NCI-H187 treated with DMSO at 0.1 percent for 48 hours (cell line): ENCODE measurements around the gene CELF4.

Experiments
- DNase-seq: peaks from one replicate; lab custom pipeline; 2025; lab: John Stamatoyannopoulos, UW

CELF4 gene

GRCh38 chr18:37285825-37286224 lies 279.8 kb downstream of the CELF4 start:
- no peak for DNase-seq

DNA sequence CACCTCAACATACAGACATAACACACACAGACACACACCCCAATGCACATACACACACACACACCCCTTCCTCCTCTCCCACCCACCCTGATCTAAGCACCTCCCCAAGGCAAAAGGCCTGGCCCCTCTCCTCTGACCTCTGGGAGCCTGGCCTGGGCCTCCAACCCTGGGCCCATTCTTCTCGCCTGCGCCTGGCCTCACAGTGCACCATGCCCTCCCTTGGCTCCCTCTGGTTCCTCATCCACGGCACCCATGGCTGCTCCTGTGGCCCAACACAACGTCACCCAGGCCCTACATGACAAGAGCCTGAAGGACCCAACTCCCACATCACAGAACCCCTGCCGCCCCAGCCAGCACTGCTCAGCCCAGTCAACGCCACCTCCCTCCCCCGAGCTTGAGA lies 281.3 kb downstream of the CELF4 start:
- DNase-seq, result no peak

GRCh38 chr18:37282386-37283037 lies 283.1 kb downstream of the CELF4 start:
- DNase-seq, result no peak

GRCh38 chr18:37280701-37281393 lies 284.8 kb downstream of the CELF4 start:
- DNase-seq, result no peak

DNA sequence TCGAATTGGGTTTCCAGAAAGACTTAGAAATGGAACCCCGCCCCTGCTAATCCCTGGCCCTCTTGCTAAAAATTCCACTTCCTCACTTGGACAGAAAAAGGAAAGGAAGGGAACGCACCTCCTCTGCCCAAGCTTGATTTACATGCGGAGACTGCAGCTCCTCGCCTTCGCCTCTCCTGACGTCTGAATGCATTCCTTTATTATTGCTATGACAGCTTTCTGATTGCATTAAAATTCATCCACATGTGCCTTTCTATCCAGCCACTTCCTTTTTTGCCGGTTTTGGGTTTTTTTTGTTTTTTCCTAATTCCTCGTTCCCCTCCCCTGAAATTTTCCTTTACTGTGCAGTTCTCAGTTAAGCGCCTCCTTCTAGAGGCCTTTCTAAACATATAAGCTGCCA lies 287.8 kb downstream of the CELF4 start:
- DNase-seq, result no peak

DNA sequence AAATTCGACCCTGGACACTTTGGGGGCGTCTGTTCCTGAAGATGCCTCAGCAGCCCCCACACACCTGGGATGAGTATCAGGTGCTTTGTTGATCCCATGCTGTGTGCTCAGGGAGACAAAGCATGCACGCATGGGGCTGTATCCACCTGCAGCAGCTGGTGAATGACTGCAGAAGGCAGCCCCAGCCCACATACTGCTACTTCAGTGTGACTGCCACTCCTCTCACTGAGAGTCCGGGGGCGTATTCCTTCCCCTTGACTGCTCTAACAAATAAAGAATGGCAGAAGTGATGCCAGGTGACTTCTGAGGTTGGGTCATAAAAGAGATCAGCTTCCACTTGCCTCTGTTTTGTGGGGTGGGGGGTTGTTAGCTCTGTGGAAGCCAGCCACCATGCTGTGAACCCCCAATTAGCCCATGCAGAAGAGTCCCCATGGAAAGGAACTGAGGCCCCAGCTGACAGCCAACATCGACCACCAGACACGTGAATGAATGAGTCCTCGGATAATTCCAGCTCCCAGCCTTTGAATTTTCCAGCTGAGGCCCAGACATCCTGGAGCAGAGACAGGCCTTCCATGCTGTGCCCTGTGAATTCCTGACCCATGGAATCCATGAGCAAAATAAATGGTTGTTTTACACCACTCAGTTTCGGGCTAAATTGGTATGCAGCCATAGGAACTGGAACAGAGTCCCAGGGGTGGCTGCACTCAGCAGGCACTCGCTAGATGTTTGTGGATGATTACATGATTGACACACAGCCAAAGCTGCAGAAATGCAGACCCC lies 289.3 kb downstream of the CELF4 start:
- no peak for DNase-seq

DNA sequence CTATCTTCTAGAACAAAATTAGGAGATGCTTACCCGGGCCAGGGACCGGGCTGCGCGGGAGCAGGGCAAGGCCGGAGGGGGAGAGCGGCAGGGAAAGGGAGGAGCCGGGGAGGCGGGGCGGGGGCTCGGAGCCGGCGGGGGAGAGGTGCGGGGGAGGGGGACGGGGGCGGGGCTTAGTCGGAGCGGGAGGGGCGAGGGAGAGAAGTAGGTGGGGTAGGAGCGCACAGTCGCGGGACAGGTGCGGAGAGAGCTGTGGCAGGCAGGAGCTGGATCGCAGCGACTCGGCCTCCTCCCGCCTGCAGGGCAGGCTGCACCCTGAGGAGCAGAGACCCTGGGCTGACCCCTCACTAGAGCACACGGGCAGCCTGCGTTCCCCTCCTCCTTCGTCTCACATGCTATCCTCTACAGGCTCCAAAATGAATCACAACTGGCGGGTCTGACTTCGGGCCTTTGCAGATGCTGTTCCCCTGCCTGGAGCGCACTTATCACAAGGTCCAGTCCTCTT lies 290.3 kb downstream of the CELF4 start:
- no peak for DNase-seq

DNA sequence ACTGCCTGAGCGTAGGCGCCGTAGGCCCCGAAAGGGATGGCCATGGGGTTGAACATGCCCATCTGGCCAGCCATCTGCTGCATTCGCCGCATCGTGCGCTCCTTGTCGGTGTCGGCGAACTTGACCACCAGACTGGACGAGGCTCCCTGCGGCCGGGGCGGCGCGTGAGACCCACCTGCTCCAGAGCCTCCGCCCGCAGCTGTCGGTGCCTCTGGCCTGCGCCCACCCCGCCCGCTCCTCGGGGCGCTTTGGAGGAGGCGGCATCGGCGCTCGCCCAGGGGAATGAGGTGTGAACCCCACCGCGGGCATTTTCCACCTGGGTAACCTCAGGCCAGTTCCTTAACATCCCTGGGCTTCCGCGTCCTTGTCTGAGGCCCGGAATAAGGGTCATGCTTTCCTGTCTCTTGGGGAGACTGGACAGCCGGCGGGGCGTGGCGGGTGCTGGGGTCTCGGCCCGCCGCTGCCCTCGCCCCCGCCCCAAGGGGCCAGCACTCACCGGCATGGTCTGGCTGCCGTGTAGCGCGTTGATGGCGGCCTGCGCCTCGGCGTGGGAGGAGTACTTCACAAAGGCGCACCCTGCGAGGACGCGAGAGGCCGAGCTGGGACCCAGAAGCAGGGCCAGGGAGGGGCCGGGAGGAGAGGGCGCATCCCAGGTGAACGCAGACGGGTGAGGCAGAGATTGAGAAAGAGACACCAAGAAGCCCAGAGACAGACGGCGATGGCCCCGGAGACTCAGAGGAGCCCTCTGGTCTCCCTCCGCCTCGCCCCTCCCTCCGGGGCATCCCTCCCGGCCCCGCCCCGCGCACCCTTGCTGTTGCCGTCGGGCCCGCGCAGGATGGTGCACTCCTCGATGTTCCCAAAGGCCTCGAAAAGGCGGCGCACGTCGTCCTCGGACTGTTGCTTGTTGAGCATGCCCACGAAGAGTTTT lies 291.0 kb downstream of the CELF4 start:
- no peak for DNase-seq

DNA sequence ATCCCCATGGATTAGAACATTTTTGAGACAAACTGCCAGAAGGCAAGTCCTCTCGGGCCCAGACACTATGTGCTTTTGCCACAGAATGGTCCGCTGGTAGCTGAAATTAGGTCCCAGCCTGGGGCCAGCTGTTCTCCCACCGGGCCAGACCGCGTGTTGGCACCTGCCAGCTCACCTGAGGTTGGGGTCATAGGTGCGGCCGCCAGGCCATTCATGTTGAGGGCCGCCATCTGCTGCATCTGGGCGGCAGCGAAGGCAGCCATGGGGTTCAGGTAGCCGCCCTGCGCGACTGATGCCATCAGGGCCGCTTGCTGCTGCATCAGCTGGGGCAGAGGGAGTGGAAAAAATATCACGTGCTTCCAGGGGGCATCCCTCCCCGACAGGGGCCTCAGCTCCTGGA lies 292.8 kb downstream of the CELF4 start:
- no peak for DNase-seq

DNA sequence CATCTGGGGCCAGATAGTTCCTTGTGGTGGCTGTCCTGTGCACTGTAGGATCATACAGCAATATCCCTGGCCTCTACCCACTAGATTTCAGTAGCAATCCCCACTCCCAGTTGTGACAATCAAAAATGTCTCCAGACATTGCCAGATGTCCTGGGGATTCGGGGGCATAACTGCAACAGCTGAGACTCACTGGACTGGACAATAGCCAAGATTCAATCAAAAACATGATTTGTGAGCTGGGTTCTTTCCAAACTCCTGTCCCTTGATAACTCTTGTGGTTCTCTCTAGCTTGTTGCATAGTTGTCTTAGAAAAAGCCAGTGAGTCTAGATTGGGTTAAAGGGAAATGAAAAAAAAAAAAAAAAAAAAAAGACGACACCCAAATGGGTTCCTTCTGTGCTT lies 293.4 kb downstream of the CELF4 start:
- no peak for DNase-seq

- no peak for DNase-seq
These were observed 294.9 kb downstream of the CELF4 start for GRCh38 chr18:37270666-37271052.

- DNase-seq, result no peak
These were observed 295.4 kb downstream of the CELF4 start for GRCh38 chr18:37270038-37270665.

DNA sequence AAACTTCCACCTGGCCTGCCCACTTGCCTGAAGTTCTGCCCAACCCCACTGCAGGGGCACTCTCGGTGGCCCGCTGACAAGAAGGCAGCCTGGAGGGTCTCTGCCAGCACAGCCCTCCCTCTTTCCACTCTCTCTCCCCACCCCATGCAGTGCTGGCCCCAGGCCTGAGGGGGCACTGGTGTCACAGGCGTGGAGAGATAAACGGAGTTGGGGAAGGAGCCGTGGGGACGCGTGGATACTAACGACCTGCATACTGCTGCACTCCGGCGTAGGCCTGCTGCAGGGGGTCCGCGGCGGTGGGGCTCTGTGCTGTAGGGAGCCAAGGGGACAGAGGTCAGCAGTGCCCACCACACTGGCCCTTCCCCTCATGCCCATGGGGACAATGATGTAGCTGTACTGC lies 299.3 kb downstream of the CELF4 start:
- DNase-seq, result no peak

DNA sequence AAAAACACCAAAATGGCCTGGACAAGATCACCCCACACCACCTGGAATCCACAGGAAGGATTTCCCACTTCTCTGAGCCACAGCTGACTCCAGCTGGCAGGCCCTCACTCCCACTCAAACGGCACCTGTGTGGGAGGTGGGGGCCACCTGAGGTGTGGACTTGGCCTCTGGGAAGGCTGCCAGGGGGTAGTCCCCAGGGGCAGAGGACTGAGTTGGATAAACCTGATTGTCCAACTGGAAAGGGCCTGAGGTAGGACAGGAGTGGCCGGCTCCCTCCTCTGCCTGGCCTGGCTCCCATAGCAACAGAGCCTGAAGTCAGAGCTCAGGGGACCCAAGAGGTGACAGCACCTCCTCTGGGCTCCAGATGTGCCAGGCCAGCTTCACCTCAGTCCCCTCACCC lies 300.2 kb downstream of the CELF4 start:
- no peak for DNase-seq

GRCh38 chr18:37264956-37265355 lies 300.6 kb downstream of the CELF4 start:
- DNase-seq, result no peak

GRCh38 chr18:37261988-37262387 lies 303.6 kb downstream of the CELF4 start:
- no peak for DNase-seq

DNA sequence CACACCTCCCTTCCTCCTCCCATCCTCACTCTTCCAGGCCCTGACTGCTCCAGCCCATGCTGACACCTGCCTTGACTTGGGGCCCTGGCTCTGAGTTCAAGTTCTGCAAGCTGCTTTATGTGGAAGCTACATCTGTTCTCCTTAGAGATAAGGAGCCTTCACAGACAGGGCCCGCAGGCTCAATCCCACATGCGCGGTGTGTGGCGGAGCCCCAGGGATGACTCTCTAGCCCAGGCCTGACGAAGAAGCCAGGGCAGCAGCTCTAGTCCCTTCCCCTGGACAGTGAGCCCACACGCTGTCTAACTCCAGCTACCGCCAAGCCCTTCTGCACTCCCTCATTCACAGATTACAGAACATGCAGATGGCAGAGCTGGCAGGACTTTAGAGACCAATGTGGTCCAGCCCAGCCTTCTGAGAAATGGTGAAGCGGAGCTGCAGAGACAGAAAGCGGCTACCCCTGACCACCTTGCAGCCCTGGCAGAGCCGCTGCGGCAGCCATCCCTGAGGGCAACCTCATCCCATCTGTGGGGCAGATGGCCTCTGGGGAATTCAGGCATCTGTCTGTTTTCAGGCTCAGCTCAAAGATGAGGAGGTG lies 304.3 kb downstream of the CELF4 start:
- DNase-seq, result no peak

DNA sequence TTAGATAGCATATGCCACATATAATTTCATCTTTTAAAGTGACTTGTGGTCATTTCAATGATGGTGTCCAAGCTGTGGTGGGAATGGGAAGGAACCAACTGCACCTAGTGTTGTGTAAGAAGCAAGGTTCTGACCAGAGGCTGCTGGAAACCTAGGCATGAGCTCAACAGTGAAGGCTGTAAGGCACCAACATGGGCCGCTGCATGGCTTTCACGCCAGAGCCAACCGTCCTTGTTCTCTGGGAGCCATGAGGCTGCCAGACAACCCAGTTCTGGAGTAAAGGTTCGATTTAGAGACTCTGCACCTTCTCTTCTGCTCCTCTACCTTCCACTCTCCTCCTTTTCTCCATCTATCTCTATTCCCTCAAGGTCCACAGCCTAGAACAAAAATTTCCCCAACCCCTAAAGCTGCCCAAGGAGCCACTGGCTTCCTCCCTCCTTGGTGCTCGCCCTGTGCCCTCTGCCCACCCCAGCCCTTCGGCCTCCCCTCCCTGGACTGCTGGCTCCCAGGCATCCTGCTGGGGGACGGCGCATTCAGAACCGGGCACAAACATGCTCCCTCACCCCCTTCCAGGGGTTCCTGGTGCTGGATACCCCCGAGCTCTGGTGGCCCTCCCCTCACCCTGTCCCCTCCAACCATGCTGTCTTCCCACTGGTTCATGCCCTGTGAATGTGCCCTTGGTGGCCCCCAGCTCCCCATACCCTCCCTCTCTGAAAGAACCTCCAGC lies 305.1 kb downstream of the CELF4 start:
- DNase-seq, result no peak

DNA sequence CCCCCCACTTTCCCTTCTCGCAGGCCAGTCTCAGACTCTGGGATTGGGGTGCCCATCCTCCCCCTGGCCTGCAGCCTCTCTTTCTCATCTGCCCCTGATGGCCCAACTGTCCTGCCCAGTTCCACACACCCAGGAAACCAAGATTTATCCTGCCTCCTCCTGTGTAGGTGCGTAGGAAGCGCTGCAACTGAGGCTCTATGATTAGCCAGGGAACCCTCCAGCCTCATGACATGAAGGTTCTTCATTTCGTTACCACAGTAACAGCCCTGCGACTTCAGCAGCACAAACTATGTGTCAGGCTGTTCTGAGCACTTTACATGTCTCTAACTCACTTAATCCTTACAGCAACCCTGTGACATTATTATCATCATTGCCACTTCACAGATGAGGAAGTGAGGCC lies 305.9 kb downstream of the CELF4 start:
- DNase-seq, result no peak

GRCh38 chr18:37258819-37259218 lies 306.8 kb downstream of the CELF4 start:
- no peak for DNase-seq
